Neural progenitor cell (in vitro differentiated cells): ENCODE measurements around the gene GNB3.

ENCODE experiments used
- CTCF ChIP-seq: fragments of 200-600 bp; sonication (generic); IDR thresholded peaks from 2 replicates; pipeline ENCODE4 v1.5.1; 2017; ENCODE audit warnings: antibody characterized with exemption, mild to moderate bottlenecking
- EZH2 ChIP-seq: fragments of 200-600 bp; sonication (generic); IDR thresholded peaks from 2 replicates; pipeline ENCODE4 v1.6.1; 2017; ENCODE audit warnings: antibody characterized with exemption, mild to moderate bottlenecking, moderate library complexity
- EZH2phosphoT487 ChIP-seq: fragments of 200-600 bp; sonication (generic); IDR thresholded peaks from 2 replicates; pipeline ENCODE4 v1.6.1; 2017; ENCODE audit warnings: antibody characterized with exemption

DNA sequence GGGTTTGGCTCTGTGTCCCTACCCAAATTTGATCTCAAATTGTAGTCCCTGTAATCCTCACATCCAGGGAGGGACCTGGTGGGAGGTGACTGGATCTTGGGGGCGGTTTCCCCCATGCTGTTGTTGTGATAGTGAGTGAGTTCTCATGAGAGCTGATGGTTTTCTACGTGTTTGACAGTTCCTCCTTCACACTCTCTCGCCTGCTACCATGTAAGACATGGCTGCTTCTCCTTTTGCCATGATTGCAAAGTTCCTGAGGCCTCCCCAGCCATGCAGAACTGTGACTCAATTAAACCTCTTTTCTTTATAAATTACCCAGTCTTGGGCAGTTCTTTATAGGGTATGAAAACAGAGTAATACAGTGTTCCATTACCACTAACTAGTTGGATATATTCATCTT, 53.6 kb downstream of the GNB3 start:
- no peak for TF ChIP-seq EZH2
- TF ChIP-seq CTCF, result no peak
- TF ChIP-seq EZH2phosphoT487, result no peak
